ENCODE results near the gene ERG.

Gene ERG

GRCh38 chr21:38377165-38378088 is 120.8 kb downstream of the ERG start:
- H3K36me3 ChIP-seq (ENCODE audit: control insufficient read depth, insufficient read depth, low read length) = no peaks in the 10 kb centered on the region
- no peak overlapping the region for H3K27ac ChIP-seq (ENCODE audit: insufficient read depth, low read depth, low read length, poor library complexity, severe bottlenecking)
- WGBS, 2 experiments = 84 to 85% methylated on average over 5 of the region's 5 CpGs
- H3K4me3 ChIP-seq (ENCODE audit: insufficient read depth, low read depth, low read length) = no peak overlapping the region
- H3K27me3 ChIP-seq (ENCODE audit: control insufficient read depth, insufficient read depth, low read length, poor library complexity, severe bottlenecking) = no peaks in the 10 kb centered on the region
- no peaks in the 10 kb centered on the region for H3K4me1 ChIP-seq (ENCODE audit: control insufficient read depth, insufficient read depth, low read length)
- peaks cover 2% of the 10 kb centered on the region for H3K9me3 ChIP-seq (ENCODE audit: control insufficient read depth, low read length)

- no peaks in the 10 kb centered on the region for H3K36me3 ChIP-seq (ENCODE audit: control insufficient read depth, insufficient read depth, low read length)
- WGBS, 2 experiments = 97 to 98% methylated on average over 12 of the region's 12 CpGs
- H3K9me3 ChIP-seq (ENCODE audit: control insufficient read depth, low read length) = peaks cover 2% of the 10 kb centered on the region
- H3K4me3 ChIP-seq (ENCODE audit: insufficient read depth, low read depth, low read length) = no peak overlapping the region
- H3K27me3 ChIP-seq (ENCODE audit: control insufficient read depth, insufficient read depth, low read length, poor library complexity, severe bottlenecking) = no peaks in the 10 kb centered on the region
- no peak overlapping the region for H3K27ac ChIP-seq (ENCODE audit: insufficient read depth, low read depth, low read length, poor library complexity, severe bottlenecking)
- H3K4me1 ChIP-seq (ENCODE audit: control insufficient read depth, insufficient read depth, low read length) = no peaks in the 10 kb centered on the region
Observed at GRCh38 chr21:38376693-38377092, 121.6 kb downstream of the ERG start.

- Histone ChIP-seq H3K4me1 (ENCODE audit: control insufficient read depth, insufficient read depth, low read length) (no peaks in the 10 kb centered on the region), H3K27ac (ENCODE audit: insufficient read depth, low read depth, low read length, poor library complexity, severe bottlenecking) (no peak overlapping the region), H3K4me3 (ENCODE audit: insufficient read depth, low read depth, low read length) (no peak overlapping the region), H3K27me3 (ENCODE audit: control insufficient read depth, insufficient read depth, low read length, poor library complexity, severe bottlenecking) (no peaks in the 10 kb centered on the region), H3K36me3 (ENCODE audit: control insufficient read depth, insufficient read depth, low read length) (no peaks in the 10 kb centered on the region), H3K9me3 (ENCODE audit: control insufficient read depth, low read length) (peaks cover 2% of the 10 kb centered on the region)
- WGBS, 2 experiments = 93 to 95% methylated on average over 11 of the region's 11 CpGs
Observed at GRCh38 chr21:38376235-38376634, 122.0 kb downstream of the ERG start.

GRCh38 chr21:38367646-38368045 is 130.6 kb downstream of the ERG start:
- no peak overlapping the region for H3K4me3 ChIP-seq (ENCODE audit: insufficient read depth, low read depth, low read length)
- no peaks in the 10 kb centered on the region for H3K36me3 ChIP-seq (ENCODE audit: control insufficient read depth, insufficient read depth, low read length)
- 88 to 97% methylated on average over 3 to 4 of the region's 4 CpGs for WGBS, 2 experiments

GRCh38 chr21:38365521-38365920 is 132.8 kb downstream of the ERG start:
- Histone ChIP-seq H3K36me3 (ENCODE audit: control insufficient read depth, insufficient read depth, low read length) (no peaks in the 10 kb centered on the region), H3K4me1 (ENCODE audit: control insufficient read depth, insufficient read depth, low read length) (no peaks in the 10 kb centered on the region), H3K9me3 (ENCODE audit: control insufficient read depth, low read length) (no peaks in the 10 kb centered on the region), H3K4me3 (ENCODE audit: insufficient read depth, low read depth, low read length) (no peak overlapping the region), H3K27me3 (ENCODE audit: control insufficient read depth, insufficient read depth, low read length, poor library complexity, severe bottlenecking) (no peaks in the 10 kb centered on the region), H3K27ac (ENCODE audit: insufficient read depth, low read depth, low read length, poor library complexity, severe bottlenecking) (no peak overlapping the region)
- 93 to 97% methylated on average over 2 of the region's 2 CpGs for WGBS, 2 experiments

More at GRCh38 chr21:38367646-38368045, 130.6 kb downstream of the ERG start:
- Histone ChIP-seq H3K27ac (ENCODE audit: insufficient read depth, low read depth, low read length, poor library complexity, severe bottlenecking) (no peak overlapping the region), H3K4me1 (ENCODE audit: control insufficient read depth, insufficient read depth, low read length) (no peaks in the 10 kb centered on the region), H3K9me3 (ENCODE audit: control insufficient read depth, low read length) (no peaks in the 10 kb centered on the region), H3K27me3 (ENCODE audit: control insufficient read depth, insufficient read depth, low read length, poor library complexity, severe bottlenecking) (no peaks in the 10 kb centered on the region)

GRCh38 chr21:38363693-38364092 is 134.6 kb downstream of the ERG start:
- WGBS, 2 experiments = 93 to 95% methylated on average over 1 of the region's 1 CpG
- Histone ChIP-seq H3K4me1 (ENCODE audit: control insufficient read depth, insufficient read depth, low read length) (no peaks in the 10 kb centered on the region), H3K27ac (ENCODE audit: insufficient read depth, low read depth, low read length, poor library complexity, severe bottlenecking) (no peak overlapping the region), H3K9me3 (ENCODE audit: control insufficient read depth, low read length) (no peaks in the 10 kb centered on the region), H3K27me3 (ENCODE audit: control insufficient read depth, insufficient read depth, low read length, poor library complexity, severe bottlenecking) (no peaks in the 10 kb centered on the region), H3K36me3 (ENCODE audit: control insufficient read depth, insufficient read depth, low read length) (no peaks in the 10 kb centered on the region), H3K4me3 (ENCODE audit: insufficient read depth, low read depth, low read length) (no peak overlapping the region)

- Histone ChIP-seq H3K9me3 (ENCODE audit: control insufficient read depth, low read length) (no peaks in the 10 kb centered on the region), H3K4me1 (ENCODE audit: control insufficient read depth, insufficient read depth, low read length) (no peaks in the 10 kb centered on the region), H3K36me3 (ENCODE audit: control insufficient read depth, insufficient read depth, low read length) (no peaks in the 10 kb centered on the region), H3K27ac (ENCODE audit: insufficient read depth, low read depth, low read length, poor library complexity, severe bottlenecking) (no peak overlapping the region), H3K4me3 (ENCODE audit: insufficient read depth, low read depth, low read length) (no peak overlapping the region), H3K27me3 (ENCODE audit: control insufficient read depth, insufficient read depth, low read length, poor library complexity, severe bottlenecking) (no peaks in the 10 kb centered on the region)
- 88 to 90% methylated on average over 1 of the region's 1 CpG for WGBS, 2 experiments
Observed at GRCh38 chr21:38361324-38361723, 137.0 kb downstream of the ERG start.

- no peaks in the 10 kb centered on the region for H3K36me3 ChIP-seq (ENCODE audit: control insufficient read depth, insufficient read depth, low read length)
- H3K27me3 ChIP-seq (ENCODE audit: control insufficient read depth, insufficient read depth, low read length, poor library complexity, severe bottlenecking) = no peaks in the 10 kb centered on the region
- no peak overlapping the region for H3K4me3 ChIP-seq (ENCODE audit: insufficient read depth, low read depth, low read length)
- H3K4me1 ChIP-seq (ENCODE audit: control insufficient read depth, insufficient read depth, low read length) = no peaks in the 10 kb centered on the region
- H3K27ac ChIP-seq (ENCODE audit: insufficient read depth, low read depth, low read length, poor library complexity, severe bottlenecking) = no peak overlapping the region
- 93 to 95% methylated on average over 7 of the region's 7 CpGs for WGBS, 2 experiments
- H3K9me3 ChIP-seq (ENCODE audit: control insufficient read depth, low read length) = no peaks in the 10 kb centered on the region
Observed at GRCh38 chr21:38359835-38360234, 138.4 kb downstream of the ERG start.

- H3K4me1 ChIP-seq (ENCODE audit: control insufficient read depth, insufficient read depth, low read length) = no peaks in the 10 kb centered on the region
- H3K27ac ChIP-seq (ENCODE audit: insufficient read depth, low read depth, low read length, poor library complexity, severe bottlenecking) = no peak overlapping the region
- H3K27me3 ChIP-seq (ENCODE audit: control insufficient read depth, insufficient read depth, low read length, poor library complexity, severe bottlenecking) = no peaks in the 10 kb centered on the region
- H3K4me3 ChIP-seq (ENCODE audit: insufficient read depth, low read depth, low read length) = no peak overlapping the region
- no peaks in the 10 kb centered on the region for H3K9me3 ChIP-seq (ENCODE audit: control insufficient read depth, low read length)
- H3K36me3 ChIP-seq (ENCODE audit: control insufficient read depth, insufficient read depth, low read length) = no peaks in the 10 kb centered on the region
- WGBS, 2 experiments = 96 to 97% methylated on average over 5 of the region's 5 CpGs
Observed at GRCh38 chr21:38359090-38359489, 139.2 kb downstream of the ERG start.

GRCh38 chr21:38358666-38359065 is 139.6 kb downstream of the ERG start:
- H3K4me3 ChIP-seq (ENCODE audit: insufficient read depth, low read depth, low read length) = no peak overlapping the region
- H3K4me1 ChIP-seq (ENCODE audit: control insufficient read depth, insufficient read depth, low read length) = no peaks in the 10 kb centered on the region
- no peaks in the 10 kb centered on the region for H3K36me3 ChIP-seq (ENCODE audit: control insufficient read depth, insufficient read depth, low read length)
- H3K27ac ChIP-seq (ENCODE audit: insufficient read depth, low read depth, low read length, poor library complexity, severe bottlenecking) = no peak overlapping the region
- no peaks in the 10 kb centered on the region for H3K9me3 ChIP-seq (ENCODE audit: control insufficient read depth, low read length)
- 94 to 96% methylated on average over 3 of the region's 3 CpGs for WGBS, 2 experiments
- H3K27me3 ChIP-seq (ENCODE audit: control insufficient read depth, insufficient read depth, low read length, poor library complexity, severe bottlenecking) = no peaks in the 10 kb centered on the region
